HepG2 (cell line): ENCODE data around the gene VASH2. TPM values are rescaled to one million over a fixed set of nuclear protein-coding genes. Genes with fewer than 3 reads are reported as not detected.

Source experiments
- ATAC-seq: fragments of 200-7000 bp; cut with Tn5 transposase; 3 replicates; pipeline ENCODE4 v1.9.1; 2020; ENCODE audit warnings: mild to moderate bottlenecking, moderate library complexity
- BruUV-seq: library from RNA; stranded (reverse); fragments of 400-500 nt; replicated peaks from 2 replicates; lab custom pipeline; 2021; lab: Mats Ljungman, UMichigan
- CTCF ChIA-PET: fragments of 300-600 bp; formaldehyde crosslinking; extraction: SDS; loops from one replicate; lab custom pipeline; 2021; ENCODE audit warnings: low total read pairs, inconsistent platforms, low intra/inter-chr PET ratio; lab: Yijun Ruan, JAX
- POLR2A ChIA-PET: fragments of 350-600 bp; sonication (Branson Sonifier 250); formaldehyde crosslinking; loops from one replicate; lab custom pipeline; 2020; ENCODE audit warnings: antibody characterized with exemption, inconsistent platforms; lab: Yijun Ruan, JAX
- DNase-seq: peaks from one replicate; pipeline ENCODE4 v3.0.0-alpha.2; 2015; ENCODE audit warnings: low spot score
- FAIRE-seq: peaks from 3 replicates; lab custom pipeline; 2011; peaks lifted over from hg19 to GRCh38; lab: Jason Lieb, UNC
- H2AFZ ChIP-seq: one replicate; pipeline ENCODE4 v1.6.1; 2011; ENCODE audit warnings: low read length, inconsistent platforms
- H3K27ac ChIP-seq: fragments of 300-600 bp; 3 replicates; pipeline ENCODE4 v1.8.0; 2011; ENCODE audit warnings: mixed run types, mild to moderate bottlenecking, mixed read lengths, low read length, inconsistent platforms; ENCODE audit not compliant: insufficient read depth; ENCODE audit errors: extremely low read length
- H3K27me3 ChIP-seq, 2 experiments: fragments of 200-600 bp in 1 of 2; 2 replicates in 1 of 2; 3 replicates in 1 of 2; pipeline versions ENCODE4 v1.6.0 to v1.8.0; 2011; ENCODE audit warnings: low read length in 2 of 2, mild to moderate bottlenecking in 2 of 2, moderate library complexity in 2 of 2, inconsistent platforms in 1 of 2; ENCODE audit not compliant: insufficient read depth in 2 of 2, control insufficient read depth in 1 of 2
- H3K36me3 ChIP-seq, 2 experiments: fragments of 200-600 bp in 1 of 2; replicated peaks in 1 of 2; 2 replicates in 1 of 2; 3 replicates in 1 of 2; pipeline versions ENCODE4 v1.5.1 to v1.8.0; 2011; ENCODE audit warnings: low read length in 2 of 2, inconsistent platforms in 1 of 2; ENCODE audit not compliant: insufficient read depth in 2 of 2, control insufficient read depth in 1 of 2
- H3K4me1 ChIP-seq: 2 replicates; pipeline ENCODE4 v1.5.1; 2012; ENCODE audit warnings: low read length, inconsistent platforms; ENCODE audit not compliant: insufficient read depth
- H3K4me2 ChIP-seq: 2 replicates; pipeline ENCODE4 v1.6.0; 2011; ENCODE audit warnings: low read depth, low read length, inconsistent platforms
- H3K4me3 ChIP-seq, 3 experiments: fragments of 200-600 bp in 1 of 3; sonication (generic), shearing (Covaris generic) in 1 of 3; replicated peaks in 1 of 3; 2 replicates each; pipeline ENCODE4 v1.5.1; 2011 to 2016; ENCODE audit warnings: low read length in 3 of 3, inconsistent platforms in 2 of 3, low read depth in 2 of 3, mild to moderate bottlenecking in 2 of 3, control low read depth in 1 of 3, mixed read lengths in 1 of 3; ENCODE audit not compliant: insufficient read depth in 1 of 3
- H3K79me2 ChIP-seq: one replicate; pipeline ENCODE4 v1.6.1; 2011; ENCODE audit warnings: low read length, inconsistent platforms; ENCODE audit not compliant: insufficient read depth
- H3K9ac ChIP-seq: 2 replicates; pipeline ENCODE4 v1.6.0; 2011; ENCODE audit warnings: mild to moderate bottlenecking, low read depth, low read length, inconsistent platforms; ENCODE audit not compliant: insufficient read depth
- H3K9me3 ChIP-seq: 2 replicates; pipeline ENCODE4 v1.5.1; 2012; ENCODE audit warnings: mild to moderate bottlenecking, low read length
- H4K20me1 ChIP-seq: 2 replicates; pipeline ENCODE4 v1.6.0; 2011; ENCODE audit warnings: inconsistent platforms, mild to moderate bottlenecking, low read length, moderate library complexity; ENCODE audit not compliant: insufficient read depth
- CTCF ChIP-seq: sonication (generic); formaldehyde crosslinking; IDR thresholded peaks from 2 replicates; pipeline ENCODE4 v1.5.0; 2020; ENCODE audit warnings: mild to moderate bottlenecking, missing genetic modification reagents, moderate library complexity
- DDIT3 ChIP-seq: sonication (generic); formaldehyde crosslinking; IDR thresholded peaks from 2 replicates; pipeline ENCODE4 v1.4.0; 2020; ENCODE audit warnings: mild to moderate bottlenecking, missing genetic modification reagents
- DMTF1 ChIP-seq: sonication (generic); formaldehyde crosslinking; IDR thresholded peaks from 2 replicates; pipeline ENCODE4 v1.4.0; 2020; ENCODE audit warnings: mild to moderate bottlenecking, missing genetic modification reagents
- MNT ChIP-seq: fragments of 450-650 bp; IDR thresholded peaks from 2 replicates; pipeline ENCODE4 v1.6.1; 2016
- PLSCR1 ChIP-seq: sonication (generic); formaldehyde crosslinking; IDR thresholded peaks from 2 replicates; pipeline ENCODE4 v1.5.0; 2020; ENCODE audit warnings: missing genetic modification reagents, mild to moderate bottlenecking, borderline replicate concordance
- SALL2 ChIP-seq: sonication (generic); formaldehyde crosslinking; IDR thresholded peaks from 2 replicates; pipeline ENCODE4 v1.8.1; 2023; ENCODE audit warnings: mild to moderate bottlenecking, missing genetic modification reagents, inconsistent platforms
- SMC3 ChIP-seq: IDR thresholded peaks from 2 replicates; pipeline ENCODE4 v1.6.1; 2011; ENCODE audit warnings: low read length, improper control_type of control experiment
- ZSCAN20 ChIP-seq: sonication (generic); formaldehyde crosslinking; IDR thresholded peaks from 2 replicates; pipeline ENCODE4 v1.4.0; 2020; ENCODE audit warnings: missing genetic modification reagents, mild to moderate bottlenecking, borderline replicate concordance
- WGBS: methylation state at CpG from one replicate; pipeline ENCODE4 v1.1.6; 2017; ENCODE audit warnings: low lambda C conversion rate; 5-methylcytosine and 5-hydroxymethylcytosine counted together
- in situ Hi-C: cut with HindIII; loops from 2 replicates; pipeline ENCODE4 v1.10.0; 2017; ENCODE audit warnings: low pct_unique_long_range_greater_than_20kb; ENCODE audit not compliant: extremely low pct_ligation_motif_present
- intact Hi-C: fragments of 100-400 bp; cut with micrococcal nuclease; formaldehyde crosslinking; loops from one replicate; pipeline ENCODE4 v1.10.0; 2022; ENCODE audit not compliant: unreplicated experiment
- polyA plus RNA-seq, 8 experiments: library from polyadenylated mRNA; depleted of rRNA in 3 of 8; stranded (reverse) in 7 of 8; unstranded in 1 of 8; fragments of >200 nt; fragmentation: Illumina TruSeq in 4 of 8; extraction: Trizol in 4 of 8; gene quantifications; 2 replicates each; pipeline versions ENCODE4 v1.2.1 to v1.2.3, GENCODE V29; 2011 to 2016; ENCODE audit warnings: low read depth in 4 of 8, missing spikeins in 1 of 8, mixed read lengths in 1 of 8; ENCODE audit not compliant: insufficient read depth in 1 of 8
- total RNA-seq, 5 experiments: library from RNA; depleted of rRNA; stranded (reverse); fragments of >200 nt; fragmentation: Illumina TruSeq; extraction: Trizol; gene quantifications; 2 replicates each; pipeline ENCODE4 v1.2.3, GENCODE V29; 2016; ENCODE audit warnings: low read depth in 1 of 5

Gene VASH2
- total and polyA plus RNA-seq, 2 of the 13 experiments (the other 11 are each of a cell fraction or from before 2014, with no cell fraction given): 0.44 to 1.00 TPM

GRCh38 chr1:212920246-212920645, 30.1 kb upstream of the VASH2 start:
- H3K9ac ChIP-seq: no peak overlapping the region
- no peak for FAIRE-seq

GRCh38 chr1:212920896-212921295, 29.4 kb upstream of the VASH2 start:
- Histone ChIP-seq H3K36me3 (no peaks in the 10 kb centered on the region), H3K27me3 (peaks cover 0 to 16% of the 10 kb centered on the region in 2 experiments; a peak in 1 of 5 replicates), H3K4me2 (no peak overlapping the region), H4K20me1 (no peaks in the 10 kb centered on the region), H3K4me3 (no peak overlapping the region), H3K4me1 (peaks cover 30% of the 10 kb centered on the region), H3K9me3 (no peaks in the 10 kb centered on the region), H3K27ac (no peak overlapping the region), H2AFZ (no peak overlapping the region), H3K79me2 (no peaks in the 10 kb centered on the region), H3K9ac (no peak overlapping the region)
- ATAC-seq (no peak), DNase-seq (no peak), FAIRE-seq (no peak)
- intact Hi-C loops (loop anchor here (1.0 to 10.0 kb wide), 2 partner anchors 74 to 134 kb away; partner anchors contain the start of gene RPS6KC1), in situ Hi-C loops (no loop called here)
- ChIA-PET CTCF (no interaction called here), POLR2A (interaction anchor here (1.2 kb wide), 1 partner anchor 10 kb away, joined by 4 read pairs; no protein-coding TSS in a partner anchor)
- 44% methylated on average over 6 of the region's 6 CpGs for WGBS
- BruUV-seq: no TSS peak
- TF ChIP-seq DMTF1 (CRISPR knock-in tag) (no peak), SALL2 (CRISPR knock-in tag) (no peak), CTCF (peak; percentile 50), SMC3 (peak; percentile 67), PLSCR1 (CRISPR knock-in tag) (no peak)

More at GRCh38 chr1:212920246-212920645, 30.1 kb upstream of the VASH2 start:
- Histone ChIP-seq H4K20me1 (no peaks in the 10 kb centered on the region), H3K4me1 (peaks cover 36% of the 10 kb centered on the region), H3K36me3 (no peaks in the 10 kb centered on the region), H3K27me3 (peaks cover 0 to 16% of the 10 kb centered on the region in 2 experiments; a peak in 1 of 5 replicates), H3K79me2 (no peaks in the 10 kb centered on the region), H2AFZ (no peak overlapping the region), H3K4me2 (no peak overlapping the region), H3K27ac (no peak overlapping the region), H3K4me3 (no peak overlapping the region), H3K9me3 (no peaks in the 10 kb centered on the region)
- in situ Hi-C loops (no loop called here), intact Hi-C loops (loop anchor here (10.0 kb wide), 1 partner anchor 135 kb away; the partner anchor contains the start of gene RPS6KC1)
- TF ChIP-seq MNT (peak; percentile 7; the same call in 1 of the 2 replicates), ZSCAN20 (CRISPR knock-in tag) (no peak), DDIT3 (no peak)
- ATAC-seq (no peak), DNase-seq (no peak)
- WGBS: 9% methylated on average over 7 of the region's 7 CpGs
- CTCF ChIA-PET: no interaction called here
- BruUV-seq: no TSS peak
- POLR2A ChIA-PET: interaction anchor here (1.2 kb wide), 1 partner anchor 11 kb away, joined by 4 read pairs; no protein-coding TSS in a partner anchor
